Tibial nerve (tissue), 4 donors: ENCODE data around the gene AKR1B15.

Experiments
- EP300 ChIP-seq, 2 donors: sonication (generic); formaldehyde crosslinking; IDR thresholded peaks; one replicate each; pipeline ENCODE4 v1.6.1; 2017; ENCODE audit warnings: antibody characterized with exemption in 2 of 2, mild to moderate bottlenecking in 1 of 2
- TF ChIP-seq, protein P1 (sequence below), 5 experiments: fragments of 200-600 bp in 3 of 5; fragments of 450-650 bp in 2 of 5; sonication (generic) in 3 of 5; IDR thresholded peaks; one replicate each; pipeline ENCODE4 v1.5.1; 2016 to 2019; ENCODE audit warnings: antibody characterized with exemption in 5 of 5, mild to moderate bottlenecking in 3 of 5, moderate library complexity in 2 of 5

DNA sequence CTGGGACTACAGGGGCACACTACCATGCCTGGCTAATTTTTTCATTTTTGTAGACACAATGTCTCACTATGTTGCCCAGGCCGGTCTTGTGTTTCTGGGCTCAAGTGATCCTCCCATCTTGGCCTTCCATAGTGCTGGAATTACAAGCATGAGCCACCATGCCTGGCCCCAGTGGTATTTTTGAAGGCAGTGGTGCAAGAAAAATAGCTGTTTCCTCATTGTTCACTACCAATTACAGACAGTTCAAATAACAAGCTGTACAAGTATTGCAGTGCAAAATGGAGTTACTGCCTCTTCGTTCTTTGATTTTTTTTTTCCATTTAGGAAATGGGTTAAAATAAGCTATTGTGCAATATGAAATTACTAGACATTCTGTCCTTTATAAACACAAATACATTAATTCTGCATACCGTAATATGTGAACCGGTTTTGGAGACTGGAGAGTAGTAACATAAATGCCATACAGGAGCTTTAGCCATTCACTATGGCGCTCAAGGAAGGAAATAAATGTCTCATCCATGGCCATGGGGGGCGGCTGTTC lies 62.8 kb downstream of the AKR1B15 start:
- TF ChIP-seq, protein P1, sequence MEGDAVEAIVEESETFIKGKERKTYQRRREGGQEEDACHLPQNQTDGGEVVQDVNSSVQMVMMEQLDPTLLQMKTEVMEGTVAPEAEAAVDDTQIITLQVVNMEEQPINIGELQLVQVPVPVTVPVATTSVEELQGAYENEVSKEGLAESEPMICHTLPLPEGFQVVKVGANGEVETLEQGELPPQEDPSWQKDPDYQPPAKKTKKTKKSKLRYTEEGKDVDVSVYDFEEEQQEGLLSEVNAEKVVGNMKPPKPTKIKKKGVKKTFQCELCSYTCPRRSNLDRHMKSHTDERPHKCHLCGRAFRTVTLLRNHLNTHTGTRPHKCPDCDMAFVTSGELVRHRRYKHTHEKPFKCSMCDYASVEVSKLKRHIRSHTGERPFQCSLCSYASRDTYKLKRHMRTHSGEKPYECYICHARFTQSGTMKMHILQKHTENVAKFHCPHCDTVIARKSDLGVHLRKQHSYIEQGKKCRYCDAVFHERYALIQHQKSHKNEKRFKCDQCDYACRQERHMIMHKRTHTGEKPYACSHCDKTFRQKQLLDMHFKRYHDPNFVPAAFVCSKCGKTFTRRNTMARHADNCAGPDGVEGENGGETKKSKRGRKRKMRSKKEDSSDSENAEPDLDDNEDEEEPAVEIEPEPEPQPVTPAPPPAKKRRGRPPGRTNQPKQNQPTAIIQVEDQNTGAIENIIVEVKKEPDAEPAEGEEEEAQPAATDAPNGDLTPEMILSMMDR (IDR thresholded peaks at IDR 0.05): no peak
- TF ChIP-seq EP300 (IDR thresholded peaks at IDR 0.05): no peak
